HepG2 (cell line): Measurements from ENCODE around the gene ZNF507. TPM values are rescaled to one million over a fixed set of nuclear protein-coding genes. Genes with fewer than 3 reads are reported as not detected.

Source experiments
- ATAC-seq: fragments of 200-7000 bp; cut with Tn5 transposase; 3 replicates; pipeline ENCODE4 v1.9.1; 2020; ENCODE audit warnings: mild to moderate bottlenecking, moderate library complexity
- BruUV-seq: library from RNA; stranded (reverse); fragments of 400-500 nt; replicated peaks from 2 replicates; lab custom pipeline; 2021; lab: Mats Ljungman, UMichigan
- CTCF ChIA-PET: fragments of 300-600 bp; formaldehyde crosslinking; extraction: SDS; loops from one replicate; lab custom pipeline; 2021; ENCODE audit warnings: low total read pairs, inconsistent platforms, low intra/inter-chr PET ratio; lab: Yijun Ruan, JAX
- POLR2A ChIA-PET: fragments of 350-600 bp; sonication (Branson Sonifier 250); formaldehyde crosslinking; loops from one replicate; lab custom pipeline; 2020; ENCODE audit warnings: antibody characterized with exemption, inconsistent platforms; lab: Yijun Ruan, JAX
- DNase-seq: peaks from one replicate; pipeline ENCODE4 v3.0.0-alpha.2; 2015; ENCODE audit warnings: low spot score
- FAIRE-seq: peaks from 3 replicates; lab custom pipeline; 2011; peaks lifted over from hg19 to GRCh38; lab: Jason Lieb, UNC
- H2AFZ ChIP-seq: one replicate; pipeline ENCODE4 v1.6.1; 2011; ENCODE audit warnings: low read length, inconsistent platforms
- H3K27ac ChIP-seq: fragments of 300-600 bp; 3 replicates; pipeline ENCODE4 v1.8.0; 2011; ENCODE audit warnings: mixed run types, mild to moderate bottlenecking, mixed read lengths, low read length, inconsistent platforms; ENCODE audit not compliant: insufficient read depth; ENCODE audit errors: extremely low read length
- H3K27me3 ChIP-seq, 2 experiments: fragments of 200-600 bp in 1 of 2; 2 replicates in 1 of 2; 3 replicates in 1 of 2; pipeline versions ENCODE4 v1.6.0 to v1.8.0; 2011; ENCODE audit warnings: low read length in 2 of 2, mild to moderate bottlenecking in 2 of 2, moderate library complexity in 2 of 2, inconsistent platforms in 1 of 2; ENCODE audit not compliant: insufficient read depth in 2 of 2, control insufficient read depth in 1 of 2
- H3K36me3 ChIP-seq, 2 experiments: fragments of 200-600 bp in 1 of 2; replicated peaks in 1 of 2; 2 replicates in 1 of 2; 3 replicates in 1 of 2; pipeline versions ENCODE4 v1.5.1 to v1.8.0; 2011; ENCODE audit warnings: low read length in 2 of 2, inconsistent platforms in 1 of 2; ENCODE audit not compliant: insufficient read depth in 2 of 2, control insufficient read depth in 1 of 2
- H3K4me1 ChIP-seq: 2 replicates; pipeline ENCODE4 v1.5.1; 2012; ENCODE audit warnings: low read length, inconsistent platforms; ENCODE audit not compliant: insufficient read depth
- H3K4me2 ChIP-seq: 2 replicates; pipeline ENCODE4 v1.6.0; 2011; ENCODE audit warnings: low read depth, low read length, inconsistent platforms
- H3K4me3 ChIP-seq, 3 experiments: fragments of 200-600 bp in 1 of 3; sonication (generic), shearing (Covaris generic) in 1 of 3; replicated peaks in 1 of 3; 2 replicates each; pipeline ENCODE4 v1.5.1; 2011 to 2016; ENCODE audit warnings: low read length in 3 of 3, inconsistent platforms in 2 of 3, low read depth in 2 of 3, mild to moderate bottlenecking in 2 of 3, control low read depth in 1 of 3, mixed read lengths in 1 of 3; ENCODE audit not compliant: insufficient read depth in 1 of 3
- H3K79me2 ChIP-seq: one replicate; pipeline ENCODE4 v1.6.1; 2011; ENCODE audit warnings: low read length, inconsistent platforms; ENCODE audit not compliant: insufficient read depth
- H3K9ac ChIP-seq: 2 replicates; pipeline ENCODE4 v1.6.0; 2011; ENCODE audit warnings: mild to moderate bottlenecking, low read depth, low read length, inconsistent platforms; ENCODE audit not compliant: insufficient read depth
- H3K9me3 ChIP-seq: 2 replicates; pipeline ENCODE4 v1.5.1; 2012; ENCODE audit warnings: mild to moderate bottlenecking, low read length
- H4K20me1 ChIP-seq: 2 replicates; pipeline ENCODE4 v1.6.0; 2011; ENCODE audit warnings: inconsistent platforms, mild to moderate bottlenecking, low read length, moderate library complexity; ENCODE audit not compliant: insufficient read depth
- KAT2B ChIP-seq: fragments of 150-350 bp; IDR thresholded peaks from 2 replicates; pipeline ENCODE4 v1.6.1; 2014; ENCODE audit warnings: low read depth, low read length, borderline replicate concordance
- NFKBIZ ChIP-seq: IDR thresholded peaks from 2 replicates; pipeline ENCODE4 v1.6.1; 2018; ENCODE audit warnings: missing genetic modification reagents, missing compliant biosample characterization
- POLR2G ChIP-seq: fragments of 200-400 bp; formaldehyde crosslinking; IDR thresholded peaks from 2 replicates; pipeline ENCODE4 v1.6.1; 2018; ENCODE audit warnings: mild to moderate bottlenecking, low read depth, low read length, moderate library complexity
- ZNF33A ChIP-seq: sonication (generic); formaldehyde crosslinking; IDR thresholded peaks from 2 replicates; pipeline ENCODE4 v1.5.1; 2020; ENCODE audit warnings: missing genetic modification reagents, mild to moderate bottlenecking, moderate library complexity, borderline replicate concordance
- WGBS: methylation state at CpG from one replicate; pipeline ENCODE4 v1.1.6; 2017; ENCODE audit warnings: low lambda C conversion rate; 5-methylcytosine and 5-hydroxymethylcytosine counted together
- in situ Hi-C: cut with HindIII; loops from 2 replicates; pipeline ENCODE4 v1.10.0; 2017; ENCODE audit warnings: low pct_unique_long_range_greater_than_20kb; ENCODE audit not compliant: extremely low pct_ligation_motif_present
- intact Hi-C: fragments of 100-400 bp; cut with micrococcal nuclease; formaldehyde crosslinking; loops from one replicate; pipeline ENCODE4 v1.10.0; 2022; ENCODE audit not compliant: unreplicated experiment
- polyA plus RNA-seq, 8 experiments: library from polyadenylated mRNA; depleted of rRNA in 3 of 8; stranded (reverse) in 7 of 8; unstranded in 1 of 8; fragments of >200 nt; fragmentation: Illumina TruSeq in 4 of 8; extraction: Trizol in 4 of 8; gene quantifications; 2 replicates each; pipeline versions ENCODE4 v1.2.1 to v1.2.3, GENCODE V29; 2011 to 2016; ENCODE audit warnings: low read depth in 4 of 8, missing spikeins in 1 of 8, mixed read lengths in 1 of 8; ENCODE audit not compliant: insufficient read depth in 1 of 8
- total RNA-seq, 5 experiments: library from RNA; depleted of rRNA; stranded (reverse); fragments of >200 nt; fragmentation: Illumina TruSeq; extraction: Trizol; gene quantifications; 2 replicates each; pipeline ENCODE4 v1.2.3, GENCODE V29; 2016; ENCODE audit warnings: low read depth in 1 of 5
- TF ChIP-seq, protein P1 (sequence below): sonication (generic); formaldehyde crosslinking; IDR thresholded peaks from 2 replicates; pipeline ENCODE4 v1.5.1; 2020; ENCODE audit warnings: mild to moderate bottlenecking, missing genetic modification reagents
- TF ChIP-seq, protein P2 (sequence below): IDR thresholded peaks from 2 replicates; pipeline ENCODE4 v1.6.1; 2016; ENCODE audit warnings: missing biosample characterization, missing genetic modification reagents, low read depth

Gene ZNF507
- total and polyA plus RNA-seq, 2 of the 13 experiments (the other 11 are each of a cell fraction or from before 2014, with no cell fraction given): 7.3 to 10.9 TPM

DNA sequence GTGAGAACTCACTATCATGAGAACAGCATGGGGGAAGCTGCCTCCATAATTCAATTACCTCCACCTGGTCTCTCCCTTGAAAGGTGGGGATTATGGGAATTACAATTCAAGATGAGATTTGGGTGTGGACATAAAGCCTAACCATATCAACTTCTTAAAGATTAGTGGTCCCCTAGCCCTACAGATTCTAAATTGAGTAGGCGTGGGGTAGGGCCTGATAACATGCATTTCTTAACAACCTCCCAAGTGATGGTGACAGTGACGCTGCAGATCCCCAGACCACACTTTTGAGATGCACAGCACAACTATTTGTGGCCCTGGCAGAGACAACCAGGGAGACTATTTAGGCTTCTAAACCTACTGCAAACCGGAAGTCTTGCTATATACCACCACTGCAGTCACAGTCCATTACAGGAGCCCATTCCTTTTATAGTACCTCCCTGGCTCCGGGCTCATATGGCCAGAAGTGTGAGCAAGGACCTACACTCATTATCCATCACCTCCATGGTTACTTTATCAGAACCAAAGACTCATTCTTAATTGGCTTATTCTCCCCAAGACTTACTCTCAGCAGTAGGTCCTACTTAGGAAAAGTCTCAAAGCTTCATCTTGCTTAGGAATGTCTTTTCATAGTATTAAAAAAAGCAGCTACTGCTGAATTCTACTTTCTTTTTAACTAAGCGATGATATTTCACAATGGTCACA is 58.0 kb downstream of the ZNF507 start:
- H4K20me1 ChIP-seq: no peaks in the 10 kb centered on the region
- peaks cover 24% of the 10 kb centered on the region for H3K79me2 ChIP-seq
- no peak overlapping the region for H3K27ac ChIP-seq
- no peak for ATAC-seq
- no peaks in the 10 kb centered on the region; a peak in 1 of 5 replicates for H3K27me3 ChIP-seq
- H3K9me3 ChIP-seq: no peaks in the 10 kb centered on the region
- H3K4me3 ChIP-seq: no peak overlapping the region
- WGBS: 93% methylated on average over 3 of the region's 5 CpGs
- H3K9ac ChIP-seq: no peak overlapping the region
- intact Hi-C loops: no loop called here
- TF ChIP-seq, protein P1, sequence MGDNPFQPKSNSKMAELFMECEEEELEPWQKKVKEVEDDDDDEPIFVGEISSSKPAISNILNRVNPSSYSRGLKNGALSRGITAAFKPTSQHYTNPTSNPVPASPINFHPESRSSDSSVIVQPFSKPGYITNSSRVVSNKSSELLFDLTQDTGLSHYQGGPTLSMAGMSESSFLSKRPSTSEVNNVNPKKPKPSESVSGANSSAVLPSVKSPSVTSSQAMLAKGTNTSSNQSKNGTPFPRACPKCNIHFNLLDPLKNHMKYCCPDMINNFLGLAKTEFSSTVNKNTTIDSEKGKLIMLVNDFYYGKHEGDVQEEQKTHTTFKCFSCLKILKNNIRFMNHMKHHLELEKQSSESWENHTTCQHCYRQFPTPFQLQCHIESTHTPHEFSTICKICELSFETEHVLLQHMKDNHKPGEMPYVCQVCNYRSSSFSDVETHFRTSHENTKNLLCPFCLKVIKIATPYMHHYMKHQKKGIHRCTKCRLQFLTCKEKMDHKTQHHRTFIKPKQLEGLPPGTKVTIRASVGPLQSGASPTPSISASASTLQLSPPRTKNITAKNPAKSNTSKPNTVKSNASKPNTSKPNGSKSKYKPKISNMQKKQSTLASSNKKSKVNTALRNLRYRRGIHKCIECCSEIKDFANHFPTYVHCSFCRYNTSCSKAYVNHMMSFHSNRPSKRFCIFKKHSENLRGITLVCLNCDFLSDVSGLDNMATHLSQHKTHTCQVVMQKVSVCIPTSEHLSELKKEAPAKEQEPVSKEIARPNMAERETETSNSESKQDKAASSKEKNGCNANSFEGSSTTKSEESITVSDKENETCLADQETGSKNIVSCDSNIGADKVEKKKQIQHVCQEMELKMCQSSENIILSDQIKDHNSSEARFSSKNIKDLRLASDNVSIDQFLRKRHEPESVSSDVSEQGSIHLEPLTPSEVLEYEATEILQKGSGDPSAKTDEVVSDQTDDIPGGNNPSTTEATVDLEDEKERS (CRISPR knock-in tag): no peak
- TF ChIP-seq ZNF33A: no peak
- TF ChIP-seq KAT2B: no peak
- TF ChIP-seq, protein P2, sequence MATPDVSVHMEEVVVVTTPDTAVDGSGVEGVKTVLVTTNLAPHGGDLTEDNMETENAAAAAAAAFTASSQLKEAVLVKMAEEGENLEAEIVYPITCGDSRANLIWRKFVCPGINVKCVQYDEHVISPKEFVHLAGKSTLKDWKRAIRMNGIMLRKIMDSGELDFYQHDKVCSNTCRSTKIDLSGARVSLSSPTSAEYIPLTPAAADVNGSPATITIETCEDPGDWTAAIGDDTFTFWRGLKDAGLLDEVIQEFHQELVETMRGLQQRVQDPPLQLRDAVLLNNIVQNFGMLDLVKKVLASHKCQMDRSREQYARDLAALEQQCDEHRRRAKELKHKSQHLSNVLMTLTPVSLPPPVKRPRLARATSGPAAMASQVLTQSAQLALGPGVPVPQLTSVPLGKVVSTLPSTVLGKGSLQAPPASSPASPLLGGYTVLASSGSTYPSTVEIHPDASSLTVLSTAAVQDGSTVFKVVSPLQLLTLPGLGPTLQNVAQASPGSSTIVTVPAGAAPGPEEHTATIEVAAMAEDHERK (CRISPR knock-in tag): no peak
- no peak for TF ChIP-seq NFKBIZ
- 0 out of 2 replicates have a peak, but pooled peaks have one; percentile 38 for TF ChIP-seq POLR2G
- H2AFZ ChIP-seq: no peak overlapping the region
- DNase-seq: no peak
- BruUV-seq: no TSS peak
- ChIA-PET POLR2A (no interaction called here), CTCF (no interaction called here)
- peak overlapping the region; percentile 87; the same call in 1 of the 2 replicates for H3K4me2 ChIP-seq
- no peak for FAIRE-seq
- in situ Hi-C loops: no loop called here
- 0 out of 5 replicates have a peak, but pooled peaks cover 1 to 5% of the 10 kb centered on the region in 2 experiments for H3K36me3 ChIP-seq
- H3K4me1 ChIP-seq: peaks cover 37% of the 10 kb centered on the region
